HG03457 (cell line): ENCODE measurements around the gene MS4A7.

Experiments used
- ATAC-seq: cut with Tn5 transposase; IDR thresholded peaks from one replicate; pipeline ENCODE4 v1.9.1; 2021; ENCODE audit warnings: moderate number of reproducible peaks; ENCODE audit not compliant: unreplicated experiment

MS4A7 gene

DNA sequence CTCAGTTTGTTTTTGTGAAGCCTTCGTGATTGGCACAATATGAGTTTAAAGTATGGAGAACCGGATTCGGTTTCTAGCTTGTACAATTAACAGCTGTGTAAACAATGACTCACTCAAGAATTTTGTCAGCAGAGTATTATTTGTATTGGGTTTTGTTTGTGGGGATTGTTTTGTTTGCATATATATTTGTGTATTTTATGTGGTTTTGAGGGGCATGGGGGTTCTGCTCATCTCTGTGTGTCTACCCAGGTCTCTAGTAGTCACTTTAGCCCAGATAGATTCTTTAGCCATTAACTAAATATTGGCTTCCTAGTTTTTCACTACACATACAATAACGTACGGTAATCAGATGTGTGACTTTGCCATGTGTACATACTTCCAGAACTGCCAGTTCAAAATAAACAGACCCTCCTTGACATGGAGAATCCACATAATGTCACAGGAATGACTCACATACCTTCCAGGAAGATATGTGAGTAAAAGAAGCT lies 7.5 kb upstream of the MS4A7 start:
- no peak for ATAC-seq

DNA sequence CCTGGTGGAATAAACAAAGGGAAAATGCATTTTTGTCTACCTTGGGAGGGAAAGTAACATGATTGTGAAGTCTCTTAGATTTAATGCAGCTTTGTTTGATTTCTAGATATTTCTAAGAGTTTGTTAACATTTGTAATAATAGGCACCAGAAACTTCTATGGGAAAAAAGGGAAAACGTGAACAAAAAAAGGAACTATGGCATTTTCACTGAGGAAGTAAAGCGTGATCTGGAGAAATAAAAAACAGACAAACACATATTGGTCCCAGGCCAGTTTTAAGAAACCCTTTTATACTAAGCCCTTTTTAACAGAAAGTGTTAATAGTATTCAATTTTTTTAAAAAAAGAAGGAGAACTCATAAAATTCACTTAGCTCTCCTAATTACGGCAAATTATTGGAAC lies 6.9 kb upstream of the MS4A7 start:
- no peak for ATAC-seq

DNA sequence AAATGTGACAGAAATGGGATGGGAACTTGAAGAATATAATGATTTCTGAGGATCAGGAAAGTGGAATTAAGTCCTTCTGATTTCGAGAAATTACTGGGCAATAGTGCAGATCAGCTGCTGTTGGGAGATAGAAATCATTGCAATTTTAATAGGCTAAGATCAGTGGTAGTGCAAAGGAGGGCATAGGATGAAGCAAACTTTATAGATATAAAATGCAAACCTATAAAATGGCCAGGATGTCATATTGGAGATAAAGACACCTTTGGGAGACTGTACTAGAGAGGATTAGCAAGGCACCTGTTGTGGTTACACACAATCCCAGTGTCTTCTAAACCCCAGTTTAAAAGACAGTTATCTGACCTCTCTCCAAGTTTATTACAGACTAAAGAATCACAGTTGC lies 6.5 kb upstream of the MS4A7 start:
- no peak for ATAC-seq

DNA sequence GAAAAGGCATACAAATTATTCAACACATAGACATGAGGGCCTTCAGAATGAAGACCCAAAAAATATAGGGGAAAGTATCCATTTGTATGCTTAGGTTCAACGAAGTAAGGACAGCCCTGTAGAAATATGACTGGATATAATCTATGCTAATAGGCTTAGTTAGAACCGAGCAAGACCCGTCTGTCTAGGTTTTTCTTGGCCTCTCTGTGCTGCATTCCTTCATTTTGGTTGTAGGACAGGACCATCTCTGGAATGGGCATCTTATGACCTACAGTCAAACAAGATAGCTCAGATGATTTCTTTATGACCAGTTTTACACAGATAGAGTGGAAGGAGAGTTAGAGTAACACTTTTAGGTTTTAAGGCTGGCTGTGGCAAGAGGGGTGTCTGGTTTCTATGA lies 5.6 kb upstream of the MS4A7 start:
- ATAC-seq: no peak

DNA sequence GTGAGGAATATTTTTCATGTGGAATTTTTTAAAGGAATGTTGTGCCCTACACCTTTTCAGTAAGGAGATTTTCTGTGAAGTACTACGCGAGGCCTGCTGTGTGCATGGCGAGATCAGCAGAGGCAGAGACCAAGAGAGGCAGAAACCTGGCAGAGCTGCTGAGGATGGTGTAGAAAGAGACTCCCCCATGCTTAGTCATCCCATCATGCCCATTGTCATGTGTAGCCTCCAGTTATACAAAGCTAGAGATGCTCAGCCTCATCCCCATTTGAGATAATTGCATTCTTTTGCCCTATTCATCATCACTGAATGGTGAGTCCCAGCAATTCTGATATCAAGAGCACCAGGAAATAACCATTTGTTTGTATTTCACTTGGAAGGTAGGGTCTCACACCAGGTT lies 3.0 kb upstream of the MS4A7 start:
- no peak for ATAC-seq

DNA sequence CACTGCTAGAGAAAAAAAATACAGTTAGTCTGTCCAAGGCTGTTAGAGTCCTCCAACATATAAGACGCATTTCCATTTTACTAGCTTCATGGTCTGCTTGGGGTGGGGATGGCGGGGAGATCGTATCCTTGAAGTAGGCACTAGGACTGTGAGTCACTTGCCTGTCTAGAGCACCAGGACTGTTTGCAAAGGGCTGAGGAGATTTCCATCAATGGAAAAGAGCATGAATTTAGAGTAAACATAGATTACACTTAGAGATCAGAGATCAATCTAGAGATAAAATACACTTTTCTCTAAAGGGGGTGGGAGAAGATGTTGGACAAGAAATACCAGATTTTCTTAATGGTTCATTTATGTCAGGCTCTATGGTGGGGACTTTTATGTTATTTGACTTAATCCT lies 1.7 kb upstream of the MS4A7 start:
- ATAC-seq: no peak

DNA sequence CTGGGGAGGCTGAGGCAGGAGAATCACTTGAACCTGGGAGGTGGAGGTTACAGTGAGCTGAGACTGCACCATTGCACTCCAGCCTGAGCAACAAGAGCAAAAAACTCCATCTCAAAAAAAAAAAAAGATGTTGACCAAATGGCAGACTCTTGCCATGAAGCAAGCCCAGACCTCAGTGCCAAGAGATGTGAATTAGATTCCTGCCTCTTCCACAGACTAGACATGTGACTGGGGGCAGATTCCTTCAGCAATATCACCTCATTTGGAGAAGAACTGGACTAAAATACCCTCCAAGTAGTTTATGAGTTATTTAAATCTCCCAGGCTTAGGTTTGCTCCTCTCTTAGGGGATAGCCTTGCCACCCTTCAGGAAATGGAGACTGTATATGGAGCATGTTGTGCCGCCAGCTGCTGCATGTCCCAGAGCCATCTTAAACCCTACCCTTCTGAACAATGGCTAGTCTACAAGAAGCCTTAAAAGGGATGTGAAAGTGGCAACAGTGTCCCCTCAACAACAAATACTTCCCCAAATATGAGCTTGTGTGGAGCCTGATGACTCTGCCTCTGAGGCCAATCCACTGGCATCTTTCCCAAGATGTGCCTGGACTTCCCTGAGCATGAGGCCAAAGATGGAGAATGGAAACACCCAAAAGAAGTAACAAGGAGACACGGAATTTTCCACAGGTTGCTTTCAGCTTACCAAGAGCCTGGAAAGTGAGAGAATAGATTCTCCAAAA lies 763 bp upstream of the MS4A7 start:
- ATAC-seq: no peak

DNA sequence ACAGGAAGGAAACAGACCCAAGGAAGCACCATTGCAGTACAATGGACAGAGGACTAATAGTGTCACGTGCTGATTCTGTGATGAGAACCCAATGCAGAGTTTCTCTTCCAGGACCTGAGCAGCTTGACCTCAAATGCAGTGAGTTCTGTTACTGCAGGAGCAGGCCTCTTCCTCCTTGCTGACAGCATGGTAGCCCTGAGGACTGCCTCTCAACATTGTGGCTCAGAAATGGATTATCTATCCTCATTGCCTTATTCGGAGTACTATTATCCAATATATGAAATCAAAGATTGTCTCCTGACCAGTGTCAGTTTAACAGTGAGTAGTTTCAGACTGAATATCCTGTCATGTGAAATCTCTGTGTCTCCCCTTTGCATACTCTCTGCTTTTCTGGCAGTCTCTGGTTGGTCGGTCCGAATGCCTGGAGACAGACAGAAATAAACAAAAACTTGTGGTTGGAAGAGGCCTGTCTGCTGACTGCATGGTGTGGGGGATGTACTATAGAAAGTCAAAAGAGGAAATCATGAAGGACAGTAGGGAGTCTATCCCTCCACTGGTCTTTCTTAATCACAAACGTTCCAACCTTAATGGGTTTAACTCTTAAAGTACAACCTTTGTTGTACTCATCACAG lies 11.1 kb downstream of the MS4A7 start:
- ATAC-seq: peak; percentile 85

DNA sequence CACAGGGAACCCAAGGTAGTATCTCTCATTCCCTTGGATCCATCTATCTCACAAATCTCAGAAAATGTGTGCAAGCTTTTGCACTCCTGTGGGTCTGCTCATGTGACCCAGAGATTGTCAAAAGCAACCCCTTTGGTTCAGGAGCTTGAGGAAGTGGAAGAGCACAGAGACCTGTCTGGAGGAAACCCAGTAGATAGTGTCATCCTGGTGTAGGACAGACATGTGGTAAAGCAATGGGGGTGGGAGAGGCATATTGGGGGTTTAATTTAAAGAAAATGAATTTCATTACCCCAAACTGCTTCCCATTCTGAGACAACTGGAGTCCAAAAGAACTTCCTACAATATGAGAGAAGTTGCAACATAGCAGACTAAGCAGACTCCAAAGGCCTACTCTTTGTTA lies 12.1 kb downstream of the MS4A7 start:
- no peak for ATAC-seq

DNA sequence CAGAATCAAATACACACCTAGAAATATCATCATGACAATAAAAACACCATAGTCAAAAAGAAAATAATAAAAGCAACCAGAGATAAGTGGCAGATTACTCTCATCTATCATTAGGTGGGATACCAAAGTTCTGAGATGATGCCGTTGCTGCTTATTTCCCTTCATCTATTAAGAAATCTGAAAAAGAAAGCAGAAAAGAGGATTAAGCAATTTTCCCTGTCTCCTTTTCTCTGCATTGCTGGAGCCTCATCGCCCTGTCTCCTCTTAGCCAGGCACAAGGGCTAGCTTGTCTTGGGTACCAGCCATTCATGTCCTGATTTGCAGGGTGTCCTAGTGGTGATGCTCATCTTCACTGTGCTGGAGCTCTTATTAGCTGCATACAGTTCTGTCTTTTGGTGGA lies 14.0 kb downstream of the MS4A7 start:
- no peak for ATAC-seq

DNA sequence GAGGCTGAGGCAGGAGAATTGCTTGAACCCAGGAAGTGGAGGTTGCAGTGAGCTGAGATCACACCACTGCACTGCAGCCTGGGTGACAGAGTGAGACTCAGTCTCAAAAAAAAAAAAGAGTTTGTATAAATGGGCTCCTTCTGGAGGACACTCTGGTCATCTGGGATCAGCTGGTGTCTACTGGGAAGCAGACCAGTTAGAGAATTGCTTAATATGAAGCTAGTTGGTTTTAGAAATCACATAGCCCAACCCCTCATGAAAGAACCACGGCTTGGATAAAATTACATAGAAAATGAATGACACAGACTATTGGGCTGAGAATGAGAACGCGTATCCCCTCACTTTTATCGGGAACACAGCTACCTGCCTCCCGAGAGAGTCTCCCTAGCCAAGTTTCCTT lies 14.7 kb downstream of the MS4A7 start:
- no peak for ATAC-seq

DNA sequence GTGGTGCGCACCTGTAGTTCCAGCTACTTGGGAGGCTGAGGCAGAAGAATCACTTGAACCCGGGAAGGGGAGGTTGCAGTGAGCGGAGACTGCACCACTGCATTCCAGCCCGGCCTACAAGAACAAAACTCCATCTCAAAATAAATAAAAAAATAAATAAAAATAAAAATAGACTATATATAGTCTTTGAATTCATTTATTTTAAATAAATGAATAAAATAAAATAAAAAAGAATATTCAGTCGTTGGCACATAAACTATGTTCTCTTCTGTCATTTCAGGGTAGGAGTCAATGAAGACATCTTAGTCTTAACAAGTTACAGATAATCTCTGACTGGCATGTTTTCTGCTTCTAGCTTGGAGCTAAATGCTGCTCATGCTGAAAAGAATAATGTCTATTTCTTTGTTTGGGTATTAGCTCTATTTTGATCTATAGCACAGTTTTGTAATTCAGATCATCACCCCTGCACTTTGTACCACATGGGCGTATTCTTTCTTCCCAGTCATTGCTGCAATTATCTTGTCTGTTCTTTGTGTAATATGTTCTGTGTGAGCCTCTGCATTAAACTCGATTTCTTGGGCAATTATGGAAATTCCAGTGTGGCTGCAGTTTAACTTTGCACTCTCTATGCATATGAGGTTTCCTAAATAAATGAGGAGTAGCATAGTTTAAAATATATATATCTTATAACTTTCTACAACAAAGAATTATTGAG lies 16.5 kb downstream of the MS4A7 start:
- ATAC-seq: no peak

DNA sequence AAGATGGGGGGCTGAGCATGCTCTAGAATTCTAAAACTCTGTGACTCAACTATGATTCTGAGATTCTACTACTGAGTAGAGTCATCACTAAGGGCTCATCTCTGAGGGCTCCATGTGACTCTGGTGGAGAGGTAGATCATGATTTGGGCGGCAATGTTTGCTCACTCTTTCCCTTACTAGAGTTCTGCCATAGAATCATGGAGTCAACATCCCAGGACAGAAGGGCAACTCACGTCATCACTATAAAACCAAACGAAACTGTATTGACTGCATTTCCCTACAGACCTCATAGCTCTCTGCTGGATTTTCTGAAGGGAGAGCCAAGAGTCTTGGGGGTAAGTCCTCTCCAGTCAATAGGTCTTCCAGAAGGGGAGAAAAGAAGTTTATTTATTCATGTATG lies 18.1 kb downstream of the MS4A7 start, which contains the start of gene MS4A14:
Gene MS4A14 (plus strand): TSS at position 78 of the 400 bp plus-strand sequence. CDS start 120 bp downstream, at position 198.
- no peak for ATAC-seq

DNA sequence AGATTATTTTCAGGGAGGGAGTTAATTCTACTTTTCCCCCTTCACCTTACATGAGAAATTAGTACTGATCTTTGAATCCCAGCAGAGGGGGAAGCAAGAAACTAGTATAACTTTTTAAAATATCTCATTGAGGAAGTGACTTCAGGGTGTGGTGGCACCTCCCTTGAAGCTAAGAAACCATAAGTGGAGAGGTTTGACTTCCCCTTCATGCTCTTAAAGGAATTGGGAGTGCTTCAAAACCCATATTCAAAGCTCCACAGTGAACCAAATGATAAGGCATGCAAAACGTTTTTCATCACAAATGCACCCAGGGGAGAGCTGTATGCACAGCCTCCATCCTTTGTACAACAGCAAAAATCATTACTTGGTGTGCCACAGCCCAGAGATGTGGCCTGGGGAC lies 18.5 kb downstream of the MS4A7 start:
- no peak for ATAC-seq

DNA sequence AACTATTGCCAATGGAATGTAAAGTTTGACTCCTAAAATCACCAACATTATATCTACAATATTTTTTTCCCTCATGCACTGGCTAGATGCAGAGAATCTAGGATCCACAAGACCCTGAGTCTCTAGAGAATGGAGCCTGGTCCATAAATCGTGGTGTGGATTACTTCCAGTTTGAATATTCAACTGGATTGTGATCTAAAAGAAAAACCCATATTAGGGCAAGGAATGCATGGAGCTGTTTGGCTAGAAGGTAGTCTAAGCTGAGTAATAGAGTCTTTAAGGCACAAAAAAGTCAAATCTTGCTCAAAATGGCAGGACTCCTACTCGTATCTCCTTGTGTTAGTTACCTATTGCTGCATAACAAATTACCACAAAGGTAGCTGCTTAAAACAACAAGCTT lies 41.7 kb downstream of the MS4A7 start:
- no peak for ATAC-seq

DNA sequence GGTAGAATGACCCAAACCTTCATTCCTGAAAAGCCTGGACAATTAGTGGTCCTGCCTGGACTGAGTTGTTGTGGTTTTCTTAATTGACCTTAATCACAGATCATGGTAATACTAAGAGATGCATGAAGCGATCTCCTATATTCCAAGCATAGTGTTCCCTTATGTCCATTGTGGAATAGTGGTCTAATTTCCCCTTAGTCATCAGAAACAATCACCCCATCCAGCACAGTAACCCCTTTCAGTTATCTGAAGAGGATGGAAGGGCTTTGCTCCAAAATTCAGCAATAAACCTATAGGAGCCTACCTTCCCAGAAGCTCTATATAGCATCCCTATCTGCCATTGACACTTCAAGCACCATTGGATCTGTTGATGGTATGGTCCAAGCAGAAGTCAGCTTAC lies 44.3 kb downstream of the MS4A7 start:
- no peak for ATAC-seq

DNA sequence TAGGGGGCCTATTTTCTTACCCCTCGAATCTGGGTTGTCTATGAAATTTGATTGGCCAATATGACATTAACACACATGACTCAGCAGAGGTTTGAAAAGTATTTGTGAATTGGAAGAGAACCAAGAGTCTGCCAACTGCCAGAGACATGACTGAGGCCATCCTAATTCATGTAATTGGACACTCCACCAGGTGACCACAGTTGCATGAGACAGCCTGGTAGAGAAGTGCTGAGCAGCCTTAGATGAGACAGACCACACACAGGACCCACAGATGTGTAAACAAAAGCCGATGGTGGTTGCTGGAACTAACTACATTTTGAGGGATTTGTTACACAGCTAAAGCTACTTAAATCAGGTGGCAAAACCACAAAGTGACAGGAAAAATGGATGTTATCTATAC lies 50.2 kb downstream of the MS4A7 start:
- ATAC-seq: no peak

DNA sequence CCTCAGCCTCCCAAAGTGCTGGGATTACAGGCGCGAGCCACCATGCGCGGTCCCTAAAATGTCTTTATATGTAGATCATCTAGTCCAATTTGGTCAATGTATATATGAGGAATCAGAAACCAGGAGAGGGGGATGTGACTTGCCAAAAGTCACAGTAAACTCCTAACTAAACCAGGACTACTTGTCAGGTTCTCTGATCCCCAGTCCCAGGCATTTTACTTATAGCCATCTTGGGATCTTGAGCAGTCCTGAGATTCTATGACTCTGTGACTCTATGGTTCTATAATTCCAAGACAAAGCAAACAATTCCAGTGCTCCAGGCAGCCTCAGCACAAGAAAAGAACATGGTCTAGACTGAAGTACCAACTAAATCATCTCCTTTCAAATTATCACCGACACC lies 50.9 kb downstream of the MS4A7 start, which contains the start of gene MS4A5:
Gene MS4A5 (plus strand): TSS at position 301 of the 400 bp plus-strand sequence. CDS start 103 bp downstream, outside the sequence.
- no peak for ATAC-seq

DNA sequence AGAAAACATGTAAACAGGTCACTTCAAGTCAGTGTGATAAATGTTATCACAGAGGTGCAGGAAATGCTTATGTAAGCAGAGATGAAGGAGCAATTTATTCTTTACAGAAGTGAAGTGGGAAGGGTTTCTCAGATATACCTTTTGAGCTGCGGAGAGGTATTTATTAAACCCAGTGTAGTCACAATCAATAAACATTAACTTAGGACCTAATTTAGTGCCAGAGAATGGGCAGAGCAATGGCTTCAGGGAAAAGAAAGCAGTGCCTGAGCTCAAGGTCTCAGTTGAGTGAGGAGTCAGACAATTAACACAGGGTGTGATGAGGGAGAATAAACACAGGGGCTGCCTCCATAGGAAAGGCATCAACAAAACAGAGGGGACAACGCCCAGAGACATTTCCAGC lies 52.9 kb downstream of the MS4A7 start:
- no peak for ATAC-seq

DNA sequence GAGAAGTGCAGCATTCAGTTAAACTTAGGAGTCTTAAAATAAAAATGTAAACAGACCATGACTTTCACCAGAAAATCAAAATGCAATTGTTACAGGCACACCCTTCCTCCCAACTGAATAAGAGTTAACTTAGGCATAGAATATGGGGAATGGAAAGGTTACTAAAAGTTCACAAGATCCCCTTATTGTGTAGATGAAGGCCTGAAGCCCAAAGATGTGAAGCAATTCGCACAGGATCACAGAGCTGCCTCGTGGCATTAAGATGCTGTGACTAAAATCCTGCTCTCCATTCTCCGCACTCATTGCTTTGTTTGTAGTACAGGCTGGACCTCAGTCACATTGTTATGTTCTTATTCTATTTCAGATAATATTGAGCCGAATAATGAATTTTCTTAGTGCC lies 55.1 kb downstream of the MS4A7 start:
- no peak for ATAC-seq
